Endothelial cell of umbilical vein (primary cell): Measurements from ENCODE around the gene EXOC6.

Source experiments
- EZH2 ChIP-seq: IDR thresholded peaks from 2 replicates; pipeline ENCODE4 v1.6.1; 2012; ENCODE audit warnings: borderline replicate concordance, low read depth, mild to moderate bottlenecking, moderate library complexity, low read length, inconsistent platforms; ENCODE audit not compliant: severe bottlenecking
- JUN ChIP-seq: IDR thresholded peaks from 2 replicates; pipeline ENCODE4 v1.6.1; 2011; ENCODE audit warnings: borderline replicate concordance, low read depth; ENCODE audit not compliant: insufficient read length, insufficient read depth
- MYC ChIP-seq: IDR thresholded peaks from one replicate; pipeline ENCODE4 v1.6.1; 2011; ENCODE audit warnings: mild to moderate bottlenecking, low read depth, low read length
- POLR2A ChIP-seq: IDR thresholded peaks from 2 replicates; pipeline ENCODE4 v1.6.1; 2012; ENCODE audit warnings: low read depth, mild to moderate bottlenecking, control low read depth, low read length
- POLR2AphosphoS5 ChIP-seq: IDR thresholded peaks from 2 replicates; pipeline ENCODE4 v1.6.1; 2012; ENCODE audit warnings: low read depth, mild to moderate bottlenecking, control low read depth, low read length, moderate library complexity; ENCODE audit not compliant: insufficient read depth
- TF ChIP-seq, protein P1 (sequence below), 2 donors: IDR thresholded peaks; 1 replicate in 1 of 2; 2 replicates in 1 of 2; pipeline ENCODE4 v1.5.1; 2011; ENCODE audit warnings: low read length in 2 of 2, mild to moderate bottlenecking in 2 of 2, moderate library complexity in 2 of 2, control low read depth in 1 of 2, inconsistent platforms in 1 of 2, low read depth in 1 of 2; ENCODE audit not compliant: insufficient read depth in 1 of 2; ENCODE audit errors: extremely low read depth in 1 of 2
- TF ChIP-seq, protein P2 (sequence below): IDR thresholded peaks from 2 replicates; pipeline ENCODE4 v1.6.1; 2011; ENCODE audit not compliant: insufficient read depth, insufficient read length

DNA sequence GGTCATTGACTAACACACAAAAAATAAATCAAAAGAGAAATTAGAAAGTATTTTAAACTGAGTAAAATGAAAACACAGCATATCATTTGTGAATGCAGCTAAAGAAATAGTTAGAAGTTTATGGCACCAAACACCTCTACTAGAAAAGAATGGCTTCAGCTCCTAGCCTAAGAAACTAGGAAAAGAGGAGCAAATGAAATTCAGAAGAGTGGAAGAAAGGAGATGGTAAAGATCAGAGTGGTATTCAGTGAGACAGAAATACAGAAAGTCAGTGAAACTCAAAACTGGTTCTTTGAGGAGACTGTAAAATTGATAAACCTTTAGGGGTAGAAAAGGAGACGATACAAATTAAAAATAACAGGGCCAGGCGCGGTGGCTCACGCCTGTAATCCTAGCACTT, 2.7 kb downstream of the EXOC6 start:
- TF ChIP-seq, protein P1, sequence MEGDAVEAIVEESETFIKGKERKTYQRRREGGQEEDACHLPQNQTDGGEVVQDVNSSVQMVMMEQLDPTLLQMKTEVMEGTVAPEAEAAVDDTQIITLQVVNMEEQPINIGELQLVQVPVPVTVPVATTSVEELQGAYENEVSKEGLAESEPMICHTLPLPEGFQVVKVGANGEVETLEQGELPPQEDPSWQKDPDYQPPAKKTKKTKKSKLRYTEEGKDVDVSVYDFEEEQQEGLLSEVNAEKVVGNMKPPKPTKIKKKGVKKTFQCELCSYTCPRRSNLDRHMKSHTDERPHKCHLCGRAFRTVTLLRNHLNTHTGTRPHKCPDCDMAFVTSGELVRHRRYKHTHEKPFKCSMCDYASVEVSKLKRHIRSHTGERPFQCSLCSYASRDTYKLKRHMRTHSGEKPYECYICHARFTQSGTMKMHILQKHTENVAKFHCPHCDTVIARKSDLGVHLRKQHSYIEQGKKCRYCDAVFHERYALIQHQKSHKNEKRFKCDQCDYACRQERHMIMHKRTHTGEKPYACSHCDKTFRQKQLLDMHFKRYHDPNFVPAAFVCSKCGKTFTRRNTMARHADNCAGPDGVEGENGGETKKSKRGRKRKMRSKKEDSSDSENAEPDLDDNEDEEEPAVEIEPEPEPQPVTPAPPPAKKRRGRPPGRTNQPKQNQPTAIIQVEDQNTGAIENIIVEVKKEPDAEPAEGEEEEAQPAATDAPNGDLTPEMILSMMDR (IDR thresholded peaks at IDR 0.05; ENCODE audit: extremely low read depth in 1 of 2, insufficient read depth in 1 of 2, low read depth in 1 of 2, low read length in 2 of 2) = no peak
- TF ChIP-seq JUN = no peak
- TF ChIP-seq EZH2 = no peak
- no peak for TF ChIP-seq POLR2AphosphoS5
- TF ChIP-seq, protein P2, sequence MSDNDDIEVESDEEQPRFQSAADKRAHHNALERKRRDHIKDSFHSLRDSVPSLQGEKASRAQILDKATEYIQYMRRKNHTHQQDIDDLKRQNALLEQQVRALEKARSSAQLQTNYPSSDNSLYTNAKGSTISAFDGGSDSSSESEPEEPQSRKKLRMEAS = no peak
- TF ChIP-seq POLR2A = no peak
- TF ChIP-seq MYC = no peak
